Measurements from ENCODE around the gene LDB2. TPM values are rescaled to one million over a fixed set of nuclear protein-coding genes. Genes with fewer than 3 reads are reported as not detected.
A peak's percentile ranks its signal among the peaks of the same experiment; 100 is the strongest.

Gene LDB2
- total RNA-seq, 1 experiment from 2014 or later = not detected

DNA sequence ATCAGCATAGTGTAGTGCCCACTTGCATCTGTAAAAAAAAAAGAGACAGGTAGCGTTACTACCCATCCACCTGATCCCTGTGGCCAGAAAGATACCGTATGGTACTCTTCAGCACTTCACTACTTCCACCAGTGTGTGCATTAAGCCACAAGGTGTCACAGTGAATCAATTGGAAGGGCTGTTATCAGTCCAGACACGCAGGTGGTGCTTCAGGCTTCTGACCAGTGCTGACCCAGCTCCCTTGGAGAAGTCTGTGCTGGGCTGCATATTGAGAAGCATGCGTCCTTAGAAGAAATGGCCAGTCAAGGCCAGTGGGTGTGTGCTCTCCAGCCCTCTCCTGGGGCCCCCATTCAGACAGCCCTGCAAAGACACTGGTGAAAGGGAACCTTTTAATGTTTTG is 10.6 kb downstream of the LDB2 start:
- Histone ChIP-seq H3K27ac (no peak overlapping the region), H3K4me1 (replicated peaks; ENCODE audit: insufficient read depth) (no peaks in the 10 kb centered on the region), H3K79me2 (ENCODE audit: low read depth) (no peaks in the 10 kb centered on the region), H3K9me3 (ENCODE audit: insufficient read depth, low read depth) (no peaks in the 10 kb centered on the region), H4K20me1 (ENCODE audit: insufficient read depth) (no peaks in the 10 kb centered on the region), H2AFZ (no peak overlapping the region), H3K9me2 (ENCODE audit: insufficient read depth) (no peaks in the 10 kb centered on the region), H3K4me3 (no peak overlapping the region), H3K36me3 (ENCODE audit: low read depth) (no peaks in the 10 kb centered on the region), H3K27me3 (ENCODE audit: insufficient read depth, low read depth) (no peaks in the 10 kb centered on the region; the same call in 1 of the 2 replicates), H3K4me2 (no peak overlapping the region), H3F3A (ENCODE audit: insufficient read depth, low read depth) (no peaks in the 10 kb centered on the region)
- ChIA-PET POLR2A (ENCODE audit: unreplicated experiment) (interaction anchor here (0.7 kb wide), 1 partner anchor 148 kb away, joined by 3 read pairs; no protein-coding TSS in a partner anchor), CTCF (no interaction called here)
- TF ChIP-seq, protein P1, sequence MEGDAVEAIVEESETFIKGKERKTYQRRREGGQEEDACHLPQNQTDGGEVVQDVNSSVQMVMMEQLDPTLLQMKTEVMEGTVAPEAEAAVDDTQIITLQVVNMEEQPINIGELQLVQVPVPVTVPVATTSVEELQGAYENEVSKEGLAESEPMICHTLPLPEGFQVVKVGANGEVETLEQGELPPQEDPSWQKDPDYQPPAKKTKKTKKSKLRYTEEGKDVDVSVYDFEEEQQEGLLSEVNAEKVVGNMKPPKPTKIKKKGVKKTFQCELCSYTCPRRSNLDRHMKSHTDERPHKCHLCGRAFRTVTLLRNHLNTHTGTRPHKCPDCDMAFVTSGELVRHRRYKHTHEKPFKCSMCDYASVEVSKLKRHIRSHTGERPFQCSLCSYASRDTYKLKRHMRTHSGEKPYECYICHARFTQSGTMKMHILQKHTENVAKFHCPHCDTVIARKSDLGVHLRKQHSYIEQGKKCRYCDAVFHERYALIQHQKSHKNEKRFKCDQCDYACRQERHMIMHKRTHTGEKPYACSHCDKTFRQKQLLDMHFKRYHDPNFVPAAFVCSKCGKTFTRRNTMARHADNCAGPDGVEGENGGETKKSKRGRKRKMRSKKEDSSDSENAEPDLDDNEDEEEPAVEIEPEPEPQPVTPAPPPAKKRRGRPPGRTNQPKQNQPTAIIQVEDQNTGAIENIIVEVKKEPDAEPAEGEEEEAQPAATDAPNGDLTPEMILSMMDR (conservative IDR thresholded peaks at IDR 0.05) = no peak
- no peak for TF ChIP-seq EZH2 (IDR thresholded peaks at IDR 0.05; ENCODE audit: low read depth)
- intact Hi-C loops (cut with micrococcal nuclease; ENCODE audit: unreplicated experiment) = no loop called here
- no peak for DNase-seq
- no TSS peak for BruUV-seq (replicated peaks)

DNA sequence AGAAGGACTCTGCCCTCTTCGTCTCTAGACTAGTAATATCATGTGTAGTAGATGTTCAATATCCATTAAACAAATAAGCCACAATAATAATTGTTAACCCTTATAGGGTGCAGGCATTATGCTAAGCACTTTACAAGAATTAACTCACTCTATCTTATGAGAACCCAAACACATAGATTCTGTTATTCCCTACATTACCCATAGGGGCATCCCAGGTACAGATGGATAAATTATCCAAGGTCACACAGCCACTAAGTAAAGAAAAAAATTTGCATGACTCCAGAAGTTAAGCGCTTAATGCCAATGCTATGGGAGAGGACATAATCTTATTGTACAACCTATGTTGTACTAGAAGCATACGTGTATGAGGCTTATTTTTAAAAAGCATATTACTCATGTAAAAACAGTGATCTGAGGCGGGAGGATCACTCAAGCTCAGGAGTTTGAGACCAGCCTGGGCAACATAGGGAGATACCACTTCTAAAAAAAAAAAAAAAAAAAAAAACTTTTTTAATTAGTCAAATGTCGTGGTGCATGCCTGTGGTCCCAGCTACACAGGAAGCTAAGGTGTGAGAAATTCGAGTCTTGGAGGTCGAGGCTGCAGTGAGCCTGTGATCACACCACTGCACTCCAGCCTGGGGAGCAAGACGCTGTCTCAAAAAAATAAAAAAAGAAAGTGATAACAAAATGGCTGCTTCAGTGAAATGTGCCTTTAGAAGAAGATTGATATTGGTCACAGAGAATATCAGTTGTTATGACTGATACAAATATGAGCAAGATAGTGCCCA is 13.6 kb downstream of the LDB2 start:
- Histone ChIP-seq H4K20me1 (ENCODE audit: insufficient read depth) (no peaks in the 10 kb centered on the region), H3K79me2 (ENCODE audit: low read depth) (no peaks in the 10 kb centered on the region), H3K9me3 (ENCODE audit: insufficient read depth, low read depth) (no peaks in the 10 kb centered on the region), H3K36me3 (ENCODE audit: low read depth) (no peaks in the 10 kb centered on the region), H3K4me1 (replicated peaks; ENCODE audit: insufficient read depth) (no peaks in the 10 kb centered on the region), H3K4me2 (no peak overlapping the region), H3F3A (ENCODE audit: insufficient read depth, low read depth) (no peaks in the 10 kb centered on the region), H3K9me2 (ENCODE audit: insufficient read depth) (no peaks in the 10 kb centered on the region), H3K27ac (no peak overlapping the region), H3K4me3 (no peak overlapping the region), H2AFZ (no peak overlapping the region), H3K27me3 (ENCODE audit: insufficient read depth, low read depth) (no peaks in the 10 kb centered on the region)
- intact Hi-C loops (cut with micrococcal nuclease; ENCODE audit: unreplicated experiment) = no loop called here
- ChIA-PET CTCF (no interaction called here), POLR2A (ENCODE audit: unreplicated experiment) (no interaction called here)
- no peak for DNase-seq
- TF ChIP-seq, protein P1 (conservative IDR thresholded peaks at IDR 0.05) = 0 out of 2 replicates have a peak, but pooled peaks have one; percentile 31
- no peak for TF ChIP-seq EZH2 (IDR thresholded peaks at IDR 0.05; ENCODE audit: low read depth)
- no TSS peak for BruUV-seq (replicated peaks)

DNA sequence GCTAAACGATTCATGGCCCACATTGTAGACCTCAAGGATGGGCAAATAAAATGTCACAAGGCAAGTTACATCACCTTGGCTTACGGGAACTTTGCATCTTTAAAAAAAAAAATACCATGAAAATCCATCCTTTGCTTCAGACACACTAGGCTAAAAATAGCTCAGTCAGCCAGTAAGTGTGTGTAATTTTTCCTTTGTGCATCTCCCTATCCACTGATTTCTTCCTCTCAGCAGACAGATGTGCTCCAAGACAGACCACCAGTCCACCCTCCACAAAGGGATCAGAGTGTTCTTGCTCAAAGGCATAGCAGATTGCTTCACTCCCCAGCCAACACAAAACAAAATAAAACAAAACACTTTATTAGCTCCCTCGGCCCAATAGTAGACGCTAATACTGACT is 14.6 kb downstream of the LDB2 start:
- TF ChIP-seq, protein P1 (conservative IDR thresholded peaks at IDR 0.05) = no peak
- no peak for TF ChIP-seq EZH2 (IDR thresholded peaks at IDR 0.05; ENCODE audit: low read depth)
- CTCF ChIA-PET = no interaction called here
- intact Hi-C loops (cut with micrococcal nuclease; ENCODE audit: unreplicated experiment) = no loop called here

More for the DNA sequence above, 14.6 kb downstream of the LDB2 start:
- H3F3A ChIP-seq (ENCODE audit: insufficient read depth, low read depth) = no peaks in the 10 kb centered on the region
- no peaks in the 10 kb centered on the region for H3K27me3 ChIP-seq (ENCODE audit: insufficient read depth, low read depth)
- H3K4me2 ChIP-seq = no peak overlapping the region
- no peaks in the 10 kb centered on the region for H4K20me1 ChIP-seq (ENCODE audit: insufficient read depth)
- no peak overlapping the region for H3K27ac ChIP-seq
- H3K9me3 ChIP-seq (ENCODE audit: insufficient read depth, low read depth) = no peaks in the 10 kb centered on the region
- no peak for DNase-seq
- no TSS peak for BruUV-seq (replicated peaks)
- no peak overlapping the region for H2AFZ ChIP-seq
- H3K9me2 ChIP-seq (ENCODE audit: insufficient read depth) = no peaks in the 10 kb centered on the region
- no peak overlapping the region for H3K4me3 ChIP-seq
- no peaks in the 10 kb centered on the region for H3K79me2 ChIP-seq (ENCODE audit: low read depth)
- H3K36me3 ChIP-seq (ENCODE audit: low read depth) = no peaks in the 10 kb centered on the region
- no peaks in the 10 kb centered on the region for H3K4me1 ChIP-seq (replicated peaks; ENCODE audit: insufficient read depth)
- POLR2A ChIA-PET (ENCODE audit: unreplicated experiment) = no interaction called here
